GM19328 (cell line): ENCODE results near the gene PLA2G2C.

Experiments
- ATAC-seq: cut with Tn5 transposase; IDR thresholded peaks from one replicate; pipeline ENCODE4 v1.9.1; 2021; ENCODE audit warnings: mild to moderate bottlenecking, moderate library complexity; ENCODE audit not compliant: unreplicated experiment

The PLA2G2C gene

DNA sequence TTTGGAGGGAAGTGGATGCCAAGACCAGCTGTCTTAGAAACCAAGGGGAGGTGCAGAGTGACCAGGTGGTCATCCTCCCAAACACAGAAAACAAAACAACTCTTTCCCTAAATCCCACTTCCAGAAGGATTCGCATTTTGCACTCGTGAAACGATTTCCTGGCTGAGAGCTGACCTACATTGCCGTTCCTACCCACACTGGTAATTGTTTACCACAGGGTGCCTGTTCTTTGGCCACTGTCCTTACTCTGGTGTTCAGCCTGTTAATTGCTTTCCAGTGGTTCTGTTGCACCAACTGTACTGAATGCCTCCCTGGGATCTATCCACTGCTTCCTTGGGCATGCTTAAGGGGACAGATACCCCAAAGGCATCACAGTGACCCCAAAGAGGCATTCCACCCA, 23.2 kb upstream of the PLA2G2C start:
- ATAC-seq = no peak

DNA sequence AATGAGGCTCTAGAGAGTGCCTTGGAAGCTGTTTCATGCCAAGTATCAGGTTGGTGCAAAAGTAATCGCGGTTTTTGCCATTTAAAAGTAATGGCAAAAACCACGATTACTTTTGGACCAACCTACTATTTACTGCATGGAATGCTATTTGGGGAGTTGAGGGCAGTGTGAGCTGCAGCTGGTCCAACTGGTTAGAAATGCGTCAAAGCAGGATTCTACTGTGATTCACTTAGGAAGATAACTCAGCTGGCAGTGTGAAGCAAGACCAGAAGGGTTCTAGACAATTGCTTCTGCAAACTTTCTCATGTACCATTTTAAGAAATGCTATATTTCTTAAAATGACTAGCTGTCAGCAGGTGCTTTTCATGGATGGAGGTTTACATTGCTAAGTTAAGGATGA, 21.2 kb upstream of the PLA2G2C start:
- ATAC-seq = no peak

GRCh38 chr1:20202166-20202565, 15.8 kb upstream of the PLA2G2C start:
- no peak for ATAC-seq

GRCh38 chr1:20200966-20201365, 14.6 kb upstream of the PLA2G2C start:
- no peak for ATAC-seq

DNA sequence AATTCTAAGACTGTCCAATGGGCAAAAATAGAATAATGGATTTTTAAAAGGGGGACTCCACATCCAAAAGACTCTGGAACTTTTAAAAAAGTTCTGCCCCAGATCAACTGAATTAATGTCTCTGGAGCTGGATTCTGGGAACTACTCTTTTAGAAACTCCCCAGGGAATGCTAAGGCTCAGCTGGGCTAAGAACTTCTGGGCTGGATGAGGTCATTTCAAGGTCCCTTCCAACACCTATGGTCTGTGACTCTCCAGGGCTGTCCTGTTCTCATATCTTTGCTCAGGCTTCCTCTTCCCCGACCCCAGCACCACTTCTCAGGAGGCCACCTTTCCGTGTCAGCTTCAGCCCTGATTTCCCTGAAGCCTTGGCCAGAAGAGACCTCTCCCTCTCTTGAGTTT, 13.5 kb upstream of the PLA2G2C start:
- ATAC-seq = no peak

- no peak for ATAC-seq
These were observed 13.1 kb upstream of the PLA2G2C start for GRCh38 chr1:20199403-20199802.

- ATAC-seq = no peak
These were observed 12.6 kb upstream of the PLA2G2C start for GRCh38 chr1:20198918-20199317.

GRCh38 chr1:20198296-20198695, 12.0 kb upstream of the PLA2G2C start:
- no peak for ATAC-seq

DNA sequence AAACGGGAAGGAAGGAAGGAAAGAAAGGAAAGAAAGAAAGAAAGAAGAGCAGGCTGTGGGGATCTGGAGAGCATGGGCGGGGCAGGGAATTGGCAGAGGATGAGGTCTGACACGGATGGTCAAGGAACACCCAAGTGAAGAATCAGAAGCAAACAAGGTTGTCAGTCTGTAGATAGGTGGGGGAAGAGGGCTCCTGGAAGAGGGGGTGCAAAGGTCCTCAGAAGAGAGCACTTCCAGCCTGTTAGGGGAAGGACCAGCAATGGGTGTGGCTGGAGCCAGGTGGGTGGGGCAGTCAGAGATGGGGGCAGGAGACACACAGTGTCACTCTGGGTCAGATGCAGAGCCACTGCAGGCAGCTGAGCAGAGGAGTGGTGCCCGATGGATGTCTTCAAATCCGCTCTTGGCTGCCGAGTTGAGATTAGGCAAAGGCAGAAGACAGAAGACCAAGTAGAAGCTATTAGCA, 11.0 kb upstream of the PLA2G2C start:
- ATAC-seq = no peak

DNA sequence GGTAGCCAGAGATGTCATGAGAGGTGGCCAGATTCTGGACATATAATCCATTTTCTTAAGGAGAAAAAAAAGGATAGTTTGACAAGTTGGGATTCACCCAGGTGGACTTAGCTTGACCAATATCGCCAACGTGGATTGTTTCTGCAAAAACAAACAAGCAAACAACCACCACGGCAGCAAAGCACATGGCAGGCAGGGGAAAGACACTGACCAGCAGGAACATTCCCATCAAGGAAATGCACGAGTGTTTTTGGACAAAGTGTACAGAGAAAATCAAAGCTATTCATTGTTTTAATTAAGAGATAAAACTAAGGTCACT, 9.1 kb upstream of the PLA2G2C start:
- no peak for ATAC-seq

DNA sequence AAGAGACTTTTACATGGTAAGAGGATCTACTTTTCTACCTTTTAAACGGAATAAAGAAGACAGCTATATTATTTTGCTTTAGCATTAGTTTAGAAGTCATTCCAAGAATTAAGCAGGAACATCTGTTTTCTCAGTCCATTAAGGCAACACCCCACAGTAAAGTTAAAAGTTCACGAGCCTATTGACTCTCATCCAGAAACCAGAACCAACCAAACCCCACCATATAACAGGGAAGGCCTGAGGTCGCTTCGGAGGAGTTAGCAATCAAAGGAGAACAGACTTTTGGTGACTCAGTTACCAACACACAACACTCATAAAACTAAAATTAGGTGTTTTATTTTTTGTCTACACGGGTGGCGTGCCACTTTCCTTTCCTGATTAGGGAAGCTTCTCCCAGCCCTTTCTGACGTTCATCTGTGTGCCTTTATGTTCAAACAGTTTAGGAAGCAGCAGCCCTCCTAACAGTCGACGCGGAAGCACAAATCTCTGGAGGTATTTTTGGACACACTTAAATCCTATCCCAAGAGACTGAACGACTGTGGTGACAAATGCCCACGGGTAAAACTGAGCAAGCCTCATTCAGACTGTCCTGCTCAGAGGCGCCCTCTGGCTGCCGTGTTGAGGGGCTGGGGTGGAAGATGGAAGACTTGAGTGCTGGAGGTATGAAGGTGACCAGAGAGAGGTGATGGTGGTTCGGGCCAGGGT, 8.6 kb upstream of the PLA2G2C start:
- no peak for ATAC-seq

DNA sequence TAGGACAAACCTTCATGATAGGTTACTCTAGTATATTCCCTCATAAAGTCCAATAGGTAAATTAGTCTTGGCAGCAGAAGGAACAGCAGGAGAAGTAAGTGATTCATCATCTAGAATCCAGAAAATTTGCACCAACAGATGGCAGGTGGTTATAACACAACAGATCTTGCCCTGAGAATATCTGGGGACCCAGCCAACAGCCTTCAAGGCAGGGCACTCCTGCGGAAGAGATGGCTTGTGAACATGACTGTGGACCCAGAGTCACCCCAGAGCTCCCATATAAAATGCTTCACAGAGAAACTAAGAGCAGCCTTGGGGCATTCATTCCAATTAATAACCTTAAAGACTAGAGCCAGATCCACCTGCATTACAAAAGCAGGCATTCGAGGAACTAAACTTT, 7.9 kb upstream of the PLA2G2C start:
- ATAC-seq = no peak

DNA sequence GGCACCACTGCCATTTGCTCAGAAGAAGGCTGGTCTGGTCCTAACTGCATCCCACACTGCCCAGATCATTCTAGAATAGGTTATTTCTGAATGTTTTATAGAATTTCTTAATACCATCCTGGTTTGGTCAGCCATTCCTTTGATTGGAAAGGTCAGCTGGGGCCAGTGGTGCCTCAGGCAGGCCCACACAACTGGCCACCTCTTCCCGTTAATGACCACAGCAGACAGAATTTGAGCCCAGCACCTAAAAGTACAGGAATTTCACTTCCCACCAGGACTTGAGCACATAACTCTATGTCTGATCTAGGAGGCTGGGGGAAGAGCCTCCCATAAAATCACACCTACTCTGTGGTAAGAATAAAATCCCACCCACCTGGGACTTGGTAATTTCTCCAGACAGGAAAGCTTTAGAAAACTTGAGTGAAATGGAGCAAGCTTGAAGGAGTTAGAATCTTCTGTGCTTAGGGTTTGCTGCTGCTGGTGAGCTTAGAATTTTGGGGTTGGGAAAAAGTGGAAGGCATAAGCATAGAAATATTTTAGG, 6.6 kb upstream of the PLA2G2C start:
- no peak for ATAC-seq

DNA sequence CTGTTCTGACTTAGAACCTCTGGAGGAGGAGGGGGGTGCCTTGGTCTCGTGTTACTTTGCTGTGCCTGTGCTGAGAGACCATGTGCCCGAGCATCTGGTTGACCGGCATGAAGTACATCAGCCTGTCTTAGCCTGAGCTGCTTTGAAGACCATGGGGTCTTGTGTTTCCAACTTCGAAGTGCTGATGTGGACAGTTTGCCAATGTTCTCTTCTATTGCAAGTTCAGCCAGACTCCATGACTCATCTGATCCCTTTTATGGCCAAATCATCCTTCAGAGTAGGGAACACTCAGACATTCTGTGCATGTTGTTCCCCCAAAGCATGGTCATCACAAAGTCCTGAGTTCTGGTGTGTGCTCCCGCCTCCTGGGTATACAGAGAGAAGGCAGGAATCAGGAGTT, 6.0 kb upstream of the PLA2G2C start:
- no peak for ATAC-seq

DNA sequence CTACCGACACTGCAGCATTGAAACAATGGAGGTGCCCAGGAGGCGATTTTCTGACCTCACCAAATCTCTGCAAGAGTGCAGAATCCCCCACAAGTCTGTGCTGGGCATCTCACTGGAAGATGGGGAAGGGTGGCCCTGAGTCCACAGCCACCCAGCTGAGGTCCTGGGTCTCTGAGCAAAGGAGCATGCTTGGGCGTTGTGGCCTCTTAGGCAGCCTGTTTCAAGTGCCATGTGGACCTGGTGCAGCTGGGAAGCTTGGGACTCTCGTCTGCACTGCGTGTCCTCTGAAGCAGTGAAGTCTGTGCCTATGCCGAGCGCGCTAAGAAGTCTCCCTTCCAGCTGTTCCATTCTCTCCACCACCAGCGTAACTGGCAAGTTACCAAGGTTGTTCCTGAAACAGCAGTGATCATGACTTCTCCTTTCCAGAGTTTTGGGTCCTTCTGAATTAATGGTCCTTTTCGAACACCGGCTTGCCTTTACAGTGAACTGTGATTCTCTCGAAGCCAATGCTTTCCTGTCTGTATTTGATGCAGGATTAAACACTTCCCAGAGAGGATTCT, 5.0 kb upstream of the PLA2G2C start:
- ATAC-seq = no peak

- ATAC-seq = no peak
These were observed 4.2 kb upstream of the PLA2G2C start for GRCh38 chr1:20190256-20191160.

GRCh38 chr1:20189664-20190063, 3.3 kb upstream of the PLA2G2C start:
- ATAC-seq = no peak

- no peak for ATAC-seq
These were observed 2.1 kb upstream of the PLA2G2C start for GRCh38 chr1:20188455-20188817.

- ATAC-seq = no peak
These were observed 1.6 kb upstream of the PLA2G2C start for GRCh38 chr1:20187813-20188454.

GRCh38 chr1:20187103-20187812, 940 bp upstream of the PLA2G2C start:
- ATAC-seq = no peak
